GM19238 (cell line): Measurements from ENCODE around the gene STXBP3.

Source experiments
- DNase-seq: peaks from one replicate; pipeline ENCODE4 v3.0.0; 2011; ENCODE audit warnings: low spot score; ENCODE audit not compliant: insufficient read length

The STXBP3 gene

GRCh38 chr1:108842525-108843181 lies 96.2 kb downstream of the STXBP3 start:
- no peak for DNase-seq

GRCh38 chr1:108843390-108844137 lies 97.1 kb downstream of the STXBP3 start:
- no peak for DNase-seq

- no peak for DNase-seq
These were observed 99.0 kb downstream of the STXBP3 start for GRCh38 chr1:108845446-108845845.

GRCh38 chr1:108845991-108846390 lies 99.5 kb downstream of the STXBP3 start:
- DNase-seq, result no peak

- DNase-seq, result no peak
These were observed 101.0 kb downstream of the STXBP3 start for GRCh38 chr1:108847494-108847893.

- DNase-seq, result no peak
These were observed 102.3 kb downstream of the STXBP3 start for GRCh38 chr1:108848806-108849205.

GRCh38 chr1:108850929-108851328 lies 104.5 kb downstream of the STXBP3 start:
- no peak for DNase-seq

GRCh38 chr1:108851567-108851966 lies 105.1 kb downstream of the STXBP3 start:
- DNase-seq, result no peak

GRCh38 chr1:108852221-108852975 lies 105.9 kb downstream of the STXBP3 start:
- no peak for DNase-seq

- no peak for DNase-seq
These were observed 107.9 kb downstream of the STXBP3 start for GRCh38 chr1:108854221-108855019.

GRCh38 chr1:108856994-108857393 lies 110.5 kb downstream of the STXBP3 start, which contains the start of gene AKNAD1:
TSS of gene AKNAD1 (minus strand) at chr1:108857094. CDS start at chr1:108852664, 4,430 bp downstream.
- no peak for DNase-seq

GRCh38 chr1:108858230-108858950 lies 111.9 kb downstream of the STXBP3 start:
- DNase-seq, result no peak
